GM12873 (cell line): ENCODE measurements around the gene KANSL3.

Source experiments
- TF ChIP-seq, protein P1 (sequence below): IDR thresholded peaks from 2 replicates; pipeline ENCODE4 v1.5.1; 2012; ENCODE audit warnings: low read depth, mild to moderate bottlenecking, moderate library complexity, low read length, control low read depth; ENCODE audit not compliant: insufficient read depth; ENCODE audit errors: missing control alignments

The KANSL3 gene

DNA sequence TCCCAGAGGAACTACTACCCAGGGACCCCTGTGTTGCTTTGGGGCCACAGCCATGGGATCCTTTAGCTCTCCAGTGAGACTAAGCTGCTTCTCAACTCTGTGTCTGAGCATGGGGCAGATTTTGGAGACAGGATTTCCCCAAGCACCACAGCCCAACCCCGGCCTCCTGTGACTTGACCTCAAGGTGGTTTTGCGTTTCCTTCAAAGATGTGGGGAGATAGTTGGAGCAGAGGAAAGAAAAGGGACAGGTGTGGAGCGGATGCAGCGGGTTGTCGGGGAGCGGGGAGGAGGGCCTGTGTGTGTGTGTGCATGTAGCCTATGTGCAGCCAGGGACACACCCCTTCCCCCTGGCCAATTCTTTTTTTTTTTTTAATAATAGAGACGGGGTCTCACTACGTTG, 91.3 kb downstream of the KANSL3 start:
- TF ChIP-seq, protein P1, sequence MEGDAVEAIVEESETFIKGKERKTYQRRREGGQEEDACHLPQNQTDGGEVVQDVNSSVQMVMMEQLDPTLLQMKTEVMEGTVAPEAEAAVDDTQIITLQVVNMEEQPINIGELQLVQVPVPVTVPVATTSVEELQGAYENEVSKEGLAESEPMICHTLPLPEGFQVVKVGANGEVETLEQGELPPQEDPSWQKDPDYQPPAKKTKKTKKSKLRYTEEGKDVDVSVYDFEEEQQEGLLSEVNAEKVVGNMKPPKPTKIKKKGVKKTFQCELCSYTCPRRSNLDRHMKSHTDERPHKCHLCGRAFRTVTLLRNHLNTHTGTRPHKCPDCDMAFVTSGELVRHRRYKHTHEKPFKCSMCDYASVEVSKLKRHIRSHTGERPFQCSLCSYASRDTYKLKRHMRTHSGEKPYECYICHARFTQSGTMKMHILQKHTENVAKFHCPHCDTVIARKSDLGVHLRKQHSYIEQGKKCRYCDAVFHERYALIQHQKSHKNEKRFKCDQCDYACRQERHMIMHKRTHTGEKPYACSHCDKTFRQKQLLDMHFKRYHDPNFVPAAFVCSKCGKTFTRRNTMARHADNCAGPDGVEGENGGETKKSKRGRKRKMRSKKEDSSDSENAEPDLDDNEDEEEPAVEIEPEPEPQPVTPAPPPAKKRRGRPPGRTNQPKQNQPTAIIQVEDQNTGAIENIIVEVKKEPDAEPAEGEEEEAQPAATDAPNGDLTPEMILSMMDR = no peak

DNA sequence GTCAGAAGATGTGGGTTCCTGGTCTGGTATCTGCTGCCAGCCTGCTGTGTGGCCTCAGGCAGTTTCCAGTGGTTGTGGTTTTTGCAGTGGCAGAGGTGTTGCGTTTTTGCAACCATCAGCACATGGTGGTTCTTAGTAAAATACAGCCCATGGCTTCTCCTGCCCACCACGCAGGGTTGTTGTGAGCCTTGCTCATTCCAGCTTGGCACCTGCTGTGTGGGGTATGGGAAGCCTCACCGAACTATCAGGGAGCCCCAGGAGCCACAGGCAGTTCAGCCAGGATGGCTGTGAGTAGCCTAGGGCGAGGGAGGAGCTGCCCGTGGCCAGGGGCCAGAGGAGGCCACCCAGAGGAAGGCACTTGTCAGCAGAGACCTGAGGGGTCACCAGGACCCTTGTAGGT, 91.8 kb downstream of the KANSL3 start:
- TF ChIP-seq, protein P1 = no peak
